HG03064 (cell line): Measurements from ENCODE around the gene TNPO1.
A peak's percentile ranks its signal among the peaks of the same experiment; 100 is the strongest.

ENCODE experiments used
- ATAC-seq: cut with Tn5 transposase; IDR thresholded peaks from one replicate; pipeline ENCODE4 v1.9.1; 2021; ENCODE audit warnings: low read depth; ENCODE audit not compliant: unreplicated experiment

TNPO1 gene

DNA sequence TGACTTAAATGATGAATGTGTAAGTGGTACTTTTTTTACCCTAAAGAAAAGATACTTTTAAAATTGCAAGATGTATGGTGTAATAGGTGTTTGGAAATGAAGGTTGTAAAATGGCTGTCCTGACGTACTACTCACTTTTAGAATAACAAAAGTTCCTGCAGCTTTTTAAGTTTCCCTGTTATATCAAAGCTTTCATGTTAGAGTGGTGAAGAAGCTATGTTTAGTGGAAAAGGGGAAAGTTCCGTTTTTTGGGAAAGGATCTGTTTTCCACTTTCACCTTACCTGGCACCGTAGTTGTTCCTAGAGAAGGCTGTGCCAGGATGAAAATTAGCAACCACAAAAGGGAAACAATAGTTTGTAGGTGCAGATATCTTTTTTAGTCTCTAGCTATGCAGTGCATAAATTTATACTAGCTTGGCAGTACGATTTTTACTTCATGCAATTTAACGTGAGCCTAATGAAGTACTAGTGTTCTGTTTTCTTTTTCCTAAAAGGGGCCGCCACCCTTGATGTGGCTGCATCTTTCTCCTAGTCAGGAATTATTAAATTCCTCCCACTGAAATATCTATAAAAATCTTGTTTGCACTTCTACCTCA is 1.3 kb downstream of the TNPO1 start:
- ATAC-seq, result no peak

DNA sequence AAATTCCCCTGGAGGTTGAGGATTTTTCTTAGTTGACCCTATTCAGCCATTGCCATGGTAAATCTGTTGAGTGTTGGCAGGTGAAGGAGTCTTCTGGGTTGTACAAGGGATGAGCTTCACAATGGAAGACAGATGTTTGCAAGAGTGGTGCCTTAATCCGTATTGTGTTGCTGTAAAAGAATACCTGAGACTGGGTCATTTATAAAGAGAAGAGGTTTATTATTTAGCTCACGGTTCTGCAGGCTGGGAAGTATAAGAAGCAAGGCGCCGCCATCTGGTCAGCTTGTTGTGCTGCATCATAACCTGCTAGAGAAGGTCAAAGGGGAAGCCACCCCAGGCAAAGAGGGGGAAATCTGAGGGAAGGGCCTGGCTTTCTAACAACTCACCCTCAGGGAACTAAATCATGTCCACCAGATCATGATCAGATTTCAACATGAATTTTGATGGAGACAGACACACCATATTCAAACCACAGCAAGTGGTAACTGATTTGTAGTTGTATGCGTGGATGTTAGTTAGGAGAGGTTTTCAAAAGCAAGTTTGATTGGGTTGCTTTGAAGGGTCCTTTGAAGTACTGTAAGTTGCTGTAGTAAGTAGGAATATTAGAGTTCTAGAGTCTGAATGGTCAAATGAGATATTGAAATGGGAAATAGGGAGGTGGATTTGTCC is 2.5 kb downstream of the TNPO1 start:
- no peak for ATAC-seq

DNA sequence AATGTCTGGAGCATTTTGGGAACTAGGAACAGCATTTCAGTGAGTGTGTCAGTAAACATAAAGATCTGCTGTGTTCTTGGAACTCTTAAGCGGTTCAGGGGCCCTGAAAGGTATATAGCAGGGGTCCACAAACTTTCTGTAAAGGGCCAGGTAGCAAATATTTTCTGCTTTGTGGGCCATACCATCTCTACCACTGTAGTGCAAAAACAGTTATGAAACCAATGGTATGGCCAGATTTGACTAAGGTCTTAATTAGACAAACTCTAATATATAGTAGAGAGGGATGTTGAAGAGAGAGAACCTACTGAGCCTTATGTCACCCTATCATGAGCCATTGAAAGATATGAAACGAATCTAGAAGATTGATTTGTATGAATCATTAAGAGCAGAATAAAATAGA is 5.3 kb downstream of the TNPO1 start:
- ATAC-seq, result no peak

DNA sequence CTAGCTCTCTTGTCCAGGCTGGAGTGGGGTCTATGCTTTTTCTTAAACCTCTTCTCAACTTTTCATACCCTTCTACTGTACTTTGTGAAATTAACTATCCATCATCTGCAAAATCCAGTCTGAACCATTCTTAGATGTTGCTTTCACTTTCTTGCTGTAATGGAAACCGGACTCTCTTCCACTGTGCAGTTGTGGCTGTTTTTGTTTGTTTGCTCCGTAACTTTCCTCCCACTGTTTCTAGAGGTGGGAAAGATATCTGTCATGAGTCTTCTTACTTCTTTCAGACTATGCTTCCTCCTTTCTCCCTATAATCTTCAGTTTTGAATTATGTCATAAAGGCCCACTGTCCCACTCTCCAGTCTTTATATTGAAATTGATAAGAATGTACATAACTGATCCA is 6.5 kb downstream of the TNPO1 start:
- no peak for ATAC-seq

DNA sequence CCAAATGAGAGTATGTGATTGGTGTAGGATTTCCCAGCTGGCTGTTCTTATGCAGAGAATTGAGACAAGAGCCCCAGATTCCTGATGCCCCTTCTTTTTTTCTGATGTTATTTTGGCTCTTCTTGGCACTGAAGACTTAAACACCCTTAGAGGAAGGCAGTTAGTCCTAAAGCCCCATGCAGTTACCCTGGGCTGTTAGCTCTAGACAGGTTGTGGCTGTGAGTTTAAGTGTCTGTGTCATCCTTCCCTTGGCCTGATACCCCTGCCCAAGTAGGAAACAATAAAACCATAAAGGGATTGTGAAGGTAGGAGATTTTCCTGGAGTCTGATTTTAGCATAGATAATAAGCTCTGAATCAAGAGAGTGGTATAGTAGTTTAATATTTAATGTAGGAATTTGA is 13.2 kb downstream of the TNPO1 start:
- ATAC-seq, result no peak

DNA sequence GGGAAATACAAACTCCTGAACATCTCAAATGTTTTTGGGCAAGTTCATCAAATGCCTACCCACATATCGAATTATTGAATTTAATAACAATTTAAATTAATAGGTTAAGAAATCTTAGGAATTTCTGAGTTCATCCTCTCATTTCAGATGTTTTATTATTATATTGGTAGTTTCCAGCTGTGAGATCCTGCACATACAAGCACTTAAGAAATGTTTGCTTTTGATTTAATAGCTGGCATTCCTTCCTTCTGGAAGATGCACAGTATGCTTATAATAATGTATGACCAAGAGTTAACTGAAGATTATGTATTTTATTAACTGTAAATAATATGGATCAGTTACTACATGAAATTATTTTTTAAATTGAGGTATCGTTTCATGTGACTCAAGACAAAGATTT is 13.9 kb downstream of the TNPO1 start:
- ATAC-seq, result no peak

DNA sequence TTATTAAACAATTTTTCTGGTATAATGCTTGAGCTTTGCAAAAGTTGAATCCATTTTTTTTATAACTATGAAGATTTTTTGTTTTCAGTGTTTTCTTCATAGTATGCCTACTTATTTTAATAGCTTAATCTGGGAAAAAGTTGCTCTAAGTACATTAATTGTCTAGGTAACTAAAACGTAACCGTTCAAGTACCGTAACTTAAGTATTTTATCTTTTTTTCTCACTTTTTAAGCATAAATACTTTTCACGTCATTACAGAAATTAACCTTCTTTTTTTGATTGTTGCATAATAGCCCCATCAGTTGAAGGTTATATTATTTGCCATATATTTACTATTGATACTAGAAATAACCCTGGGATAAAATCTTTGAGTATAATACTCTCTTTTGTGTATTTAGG is 15.2 kb downstream of the TNPO1 start:
- no peak for ATAC-seq

DNA sequence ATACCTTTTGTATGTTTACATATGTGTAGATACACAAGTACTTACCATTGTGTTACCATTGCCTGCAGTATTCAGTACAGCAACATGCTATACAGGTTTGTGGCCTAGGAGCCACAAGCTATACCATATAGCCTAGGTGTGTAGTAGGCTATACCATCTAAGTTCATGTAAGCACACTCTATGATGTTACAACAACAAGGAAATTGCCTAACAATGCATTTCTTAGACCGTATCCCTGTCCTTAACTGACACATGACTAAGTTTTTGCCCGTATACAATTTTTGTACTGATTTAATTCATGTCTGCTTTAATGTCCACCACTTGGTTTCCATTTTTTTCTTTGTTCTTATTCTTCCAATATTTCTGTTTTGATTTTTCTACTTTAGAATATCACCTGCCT is 18.5 kb downstream of the TNPO1 start:
- no peak for ATAC-seq

DNA sequence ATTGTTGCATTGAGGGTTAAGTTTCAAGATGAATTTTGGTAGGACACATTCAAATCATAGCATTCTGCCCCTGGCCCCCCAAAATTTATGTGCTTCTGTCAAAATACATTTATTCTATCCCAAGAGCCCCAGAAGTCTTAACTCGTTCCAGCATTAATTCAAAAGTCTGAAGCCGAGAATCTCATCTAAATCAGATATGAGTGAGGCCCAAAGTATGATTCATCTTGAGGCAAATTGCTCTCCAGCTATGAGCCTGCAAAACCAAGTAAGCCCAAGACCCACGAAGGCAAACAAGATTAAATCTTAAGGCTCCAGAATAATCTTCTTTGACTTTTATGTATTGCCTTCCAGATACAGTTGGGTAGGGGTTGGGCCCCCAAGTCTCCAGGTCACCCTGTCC is 19.2 kb downstream of the TNPO1 start:
- no peak for ATAC-seq

DNA sequence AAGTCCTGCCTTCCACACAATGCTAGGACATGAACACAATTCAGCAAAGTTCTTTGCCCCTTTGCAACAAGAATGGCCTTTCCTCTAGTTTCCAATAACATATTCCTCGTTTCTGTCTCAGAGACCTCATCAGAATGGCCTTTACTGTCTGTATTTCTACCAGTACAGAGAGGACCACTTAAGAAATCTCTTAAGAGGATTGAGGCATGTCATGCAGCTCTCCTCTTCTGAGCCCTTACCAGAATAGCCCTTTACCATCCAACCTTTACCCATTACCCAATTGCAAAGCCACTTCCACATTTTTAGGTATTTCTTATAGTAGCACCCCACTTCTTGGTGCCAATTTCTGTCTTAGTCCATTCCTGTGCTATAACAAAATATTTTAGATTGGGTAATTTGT is 20.3 kb downstream of the TNPO1 start:
- ATAC-seq, result no peak

DNA sequence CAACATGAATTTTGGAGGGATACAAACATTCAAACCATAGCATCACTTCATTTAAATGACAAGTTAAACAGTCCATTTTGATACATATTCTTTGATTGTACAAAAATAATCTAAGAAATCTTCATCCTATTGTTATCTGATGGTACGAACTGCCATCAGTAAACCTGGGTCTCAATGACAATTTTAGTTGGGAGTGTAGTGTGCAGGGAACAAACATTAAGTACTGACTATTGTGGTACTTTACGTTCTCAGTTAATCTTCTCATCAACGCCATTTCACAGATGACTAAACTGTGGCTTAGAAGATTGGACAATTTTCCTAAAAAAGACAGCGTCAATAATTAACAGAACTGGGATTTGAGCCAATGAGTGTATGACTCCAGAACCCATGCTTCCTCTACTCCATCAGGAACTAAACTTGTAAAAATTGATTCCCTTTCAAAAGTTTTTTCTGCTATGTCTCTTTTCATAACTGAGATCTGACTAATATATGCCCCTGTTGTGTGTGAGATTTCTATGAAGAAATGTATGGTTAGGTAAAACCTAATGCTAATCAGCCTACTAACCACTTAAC is 21.1 kb downstream of the TNPO1 start:
- no peak for ATAC-seq

DNA sequence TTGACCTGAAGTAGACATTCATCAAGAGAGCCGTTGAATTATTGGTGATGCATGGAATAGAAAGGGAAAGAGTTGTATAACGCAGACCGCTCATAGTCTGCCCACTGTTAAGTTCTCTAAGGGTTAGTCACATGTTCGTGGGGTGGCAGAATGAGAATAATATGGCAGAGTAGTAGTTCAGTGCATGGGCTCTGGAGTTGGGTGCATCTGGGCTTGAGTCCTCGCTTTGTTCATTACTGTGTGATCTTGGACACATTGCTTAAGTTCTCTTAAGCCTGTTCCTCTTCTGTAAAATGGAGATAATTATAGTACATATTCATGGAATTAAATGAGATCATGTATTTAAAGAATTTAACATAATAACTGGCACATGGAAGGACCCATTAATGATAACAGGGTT is 23.6 kb downstream of the TNPO1 start:
- no peak for ATAC-seq

DNA sequence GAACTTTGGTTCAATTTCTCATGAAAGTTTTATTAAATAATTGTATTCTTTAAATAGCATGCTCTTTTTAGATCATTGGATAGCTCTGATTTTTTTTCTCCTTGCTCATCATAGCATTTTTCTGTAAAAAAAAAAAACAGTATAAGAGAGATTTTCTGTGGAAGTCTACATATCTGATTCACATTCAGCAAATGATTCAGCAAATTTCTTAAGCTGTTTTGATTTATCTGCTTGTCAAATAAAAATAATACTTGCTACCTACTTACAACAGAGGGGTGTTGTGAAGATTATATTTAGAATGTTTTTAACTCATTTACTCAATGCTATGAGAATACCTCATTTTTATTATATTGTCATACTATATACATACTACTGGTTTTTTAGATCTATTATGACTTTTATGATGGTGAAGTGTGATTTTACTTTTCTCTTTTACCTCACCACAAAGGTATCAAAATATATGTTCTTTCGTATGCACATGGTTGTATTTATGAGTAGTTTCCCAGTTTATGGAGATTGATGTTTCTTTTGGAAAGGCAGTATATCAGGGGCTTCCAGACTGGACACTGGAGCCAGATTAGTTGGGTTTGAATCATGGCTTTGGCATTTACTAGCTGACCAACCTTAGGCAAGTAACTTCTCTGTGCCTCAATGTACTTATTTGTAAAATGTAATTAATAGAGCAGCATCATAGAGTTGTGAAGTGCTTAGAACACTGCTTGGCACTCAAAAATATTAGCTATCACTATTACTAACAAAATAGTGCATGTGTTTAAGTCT is 25.5 kb downstream of the TNPO1 start:
- ATAC-seq, result no peak

DNA sequence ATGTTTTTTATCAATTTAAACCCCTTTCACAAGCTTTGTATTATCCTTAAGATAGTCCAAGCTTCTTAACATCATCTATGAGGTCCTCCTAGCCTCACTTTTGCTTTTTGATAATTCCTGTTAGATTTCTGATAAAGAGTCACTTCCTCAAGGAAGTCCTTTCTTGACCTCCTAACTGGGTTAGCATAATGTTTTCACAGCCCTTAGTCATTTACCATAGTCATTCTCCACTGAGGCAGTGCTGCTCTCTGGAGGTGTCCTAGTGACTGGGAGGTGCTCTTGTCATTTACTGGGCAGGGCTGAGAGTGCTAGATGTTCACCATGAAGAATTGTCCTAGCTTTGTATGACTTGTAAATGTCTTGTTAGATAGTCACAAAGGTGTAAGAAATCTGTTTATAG is 26.4 kb downstream of the TNPO1 start:
- no peak for ATAC-seq

DNA sequence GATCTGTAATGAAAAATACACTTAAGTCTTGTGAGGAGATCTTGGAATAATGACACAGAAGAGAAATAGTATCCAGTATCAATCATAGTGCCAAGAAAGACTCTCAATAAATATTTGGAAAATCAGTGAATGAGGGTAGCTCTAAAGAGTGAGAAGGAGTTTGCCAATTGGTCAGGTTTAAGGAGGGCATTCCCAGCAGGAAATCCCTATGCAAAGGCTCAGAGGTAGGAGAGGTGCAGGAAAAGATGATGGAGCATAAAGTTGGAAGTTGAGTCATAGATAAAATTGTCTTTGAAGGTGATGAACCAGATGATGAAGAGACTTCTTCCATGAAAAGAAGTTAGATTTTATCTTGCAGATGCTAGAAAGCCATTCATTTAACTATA is 27.8 kb downstream of the TNPO1 start:
- ATAC-seq, result no peak

DNA sequence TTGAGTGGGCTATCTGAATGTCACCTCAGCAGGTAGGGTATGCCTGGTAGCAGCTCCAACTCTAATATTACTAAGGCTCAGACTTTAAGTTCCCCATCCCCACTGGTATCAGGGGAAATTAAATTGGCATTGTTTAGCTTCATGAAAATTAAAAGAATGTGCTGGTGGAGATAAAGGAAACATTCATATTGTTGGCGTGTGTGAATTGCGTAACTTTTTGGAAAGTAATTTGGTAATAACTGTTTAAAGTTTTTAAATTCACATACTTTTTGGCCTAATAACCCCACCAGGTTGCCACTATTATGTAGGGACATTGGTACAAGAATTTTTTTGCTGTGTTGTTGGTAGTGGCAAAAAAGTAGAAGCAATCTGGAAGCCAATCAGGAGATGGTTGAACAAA is 29.4 kb downstream of the TNPO1 start:
- no peak for ATAC-seq

DNA sequence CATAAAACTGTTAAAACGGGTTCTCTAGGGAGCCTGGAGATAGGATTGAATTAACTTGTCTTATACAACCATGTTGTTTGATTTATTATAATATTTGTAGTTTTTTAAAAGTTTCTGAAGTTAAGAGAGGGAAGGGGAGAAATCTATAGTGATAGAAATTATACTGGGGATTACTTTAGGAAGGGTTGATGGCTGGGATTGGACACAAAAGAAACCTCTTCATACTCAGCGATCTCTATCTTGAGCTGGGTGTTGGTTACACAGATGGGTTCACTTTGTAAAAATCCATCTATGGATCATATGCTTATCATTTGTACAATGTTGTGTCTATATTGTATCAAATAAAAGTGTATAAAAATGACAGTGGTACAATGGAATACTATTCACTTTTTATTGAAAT is 30.0 kb downstream of the TNPO1 start:
- ATAC-seq, result no peak

DNA sequence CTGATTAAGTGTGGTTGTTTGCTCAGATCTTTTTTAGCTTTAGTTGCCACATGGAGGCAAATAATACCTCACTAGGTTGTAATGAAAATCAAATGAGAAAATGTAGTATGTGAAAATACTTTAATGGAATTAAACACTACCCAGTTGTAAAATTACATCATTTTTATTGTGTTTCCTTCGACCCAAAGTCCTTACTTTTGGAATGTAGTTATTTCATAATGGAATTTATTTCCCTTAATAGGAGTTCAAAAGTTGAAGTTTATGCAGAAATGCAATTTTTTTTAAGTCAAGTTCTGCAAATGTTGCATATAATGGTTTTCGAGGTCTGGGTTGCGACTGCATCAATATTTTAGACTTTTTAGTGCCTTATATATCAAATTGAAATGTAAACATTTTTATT is 31.0 kb downstream of the TNPO1 start:
- no peak for ATAC-seq

DNA sequence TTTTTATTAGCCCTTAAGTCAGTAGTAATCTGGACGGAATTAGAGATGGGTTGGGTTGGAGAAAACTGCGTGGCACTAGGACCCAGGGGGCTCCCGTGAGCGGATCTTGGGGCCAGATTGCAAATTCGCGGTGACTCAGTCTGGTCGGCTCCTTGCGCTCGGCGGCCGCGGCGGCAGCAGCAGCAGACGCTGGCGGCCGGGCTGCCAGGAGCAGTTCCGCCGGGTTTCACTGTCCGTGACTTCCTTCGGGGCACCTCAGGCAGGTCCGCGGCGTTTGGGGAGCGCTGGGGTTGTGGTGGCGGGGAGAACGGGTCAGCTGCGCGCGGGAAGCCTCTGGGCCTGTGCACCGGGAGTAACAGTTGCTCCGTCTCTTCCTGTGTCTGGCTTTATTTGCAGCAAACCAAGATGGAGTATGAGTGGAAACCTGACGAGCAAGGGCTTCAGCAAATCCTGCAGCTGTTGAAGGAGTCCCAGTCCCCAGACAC is 31.6 kb downstream of the TNPO1 start:
- ATAC-seq, result peak; percentile 66

DNA sequence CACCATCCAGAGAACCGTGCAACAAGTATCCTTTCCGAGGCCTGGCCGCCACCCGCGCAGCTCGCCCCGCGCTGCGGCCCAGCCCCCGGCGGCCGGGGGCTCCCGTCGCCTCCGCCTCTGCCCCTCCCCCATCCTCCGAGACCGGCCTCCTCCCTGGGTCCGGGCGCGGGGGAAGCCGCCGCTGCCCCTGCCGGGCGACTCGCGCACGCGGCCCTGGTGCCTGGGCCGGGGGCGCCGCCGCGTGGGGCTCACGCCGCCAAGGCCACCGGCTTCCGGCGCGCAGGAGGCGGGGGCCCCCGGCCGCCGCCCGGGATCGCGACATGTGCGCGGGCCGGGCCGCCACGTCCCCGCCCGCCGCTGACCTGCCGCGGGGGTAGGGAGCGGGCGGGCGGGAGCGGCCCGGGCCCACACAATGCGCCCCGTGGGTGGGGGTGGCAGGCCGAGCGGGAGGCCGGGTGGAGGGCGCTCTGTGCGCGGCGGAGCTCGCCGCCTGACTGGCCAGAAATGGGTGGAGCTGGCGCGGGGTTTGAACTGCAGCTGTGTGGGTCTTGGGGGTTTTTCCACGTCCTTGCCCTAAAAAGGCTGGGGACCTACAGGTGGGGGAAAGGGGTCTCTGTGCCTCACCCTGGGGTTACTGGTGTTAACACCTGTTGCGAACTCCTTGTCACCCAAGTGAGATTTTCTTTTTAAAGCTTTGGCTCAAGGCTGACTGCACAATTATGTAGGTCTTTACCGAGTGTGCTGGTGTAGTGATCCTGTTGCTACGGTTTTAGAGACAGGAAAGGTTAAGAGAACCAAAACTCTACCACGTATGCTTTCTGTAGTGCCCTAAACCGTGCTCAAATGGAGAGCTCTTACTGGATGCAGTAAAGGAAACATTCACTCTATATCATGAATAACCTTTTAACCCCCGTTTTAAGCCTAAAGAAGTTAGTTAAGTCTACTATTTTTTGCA is 32.3 kb downstream of the TNPO1 start:
- ATAC-seq, result peak; percentile 52
